A549 treated with CORT108297 at 1 μM for 4 hours (cell line): ENCODE results near the gene TBC1D20. TPM values are rescaled to one million over a fixed set of nuclear protein-coding genes. Genes with fewer than 3 reads are reported as not detected.

Experiments
- total RNA-seq: library from RNA; stranded (reverse); fragments of 200-300 nt; extraction: Qiagen RNA extraction; gene quantifications from 5 replicates; pipeline ENCODE4 v1.2.3, GENCODE V29; 2022

TBC1D20 gene, protein sequence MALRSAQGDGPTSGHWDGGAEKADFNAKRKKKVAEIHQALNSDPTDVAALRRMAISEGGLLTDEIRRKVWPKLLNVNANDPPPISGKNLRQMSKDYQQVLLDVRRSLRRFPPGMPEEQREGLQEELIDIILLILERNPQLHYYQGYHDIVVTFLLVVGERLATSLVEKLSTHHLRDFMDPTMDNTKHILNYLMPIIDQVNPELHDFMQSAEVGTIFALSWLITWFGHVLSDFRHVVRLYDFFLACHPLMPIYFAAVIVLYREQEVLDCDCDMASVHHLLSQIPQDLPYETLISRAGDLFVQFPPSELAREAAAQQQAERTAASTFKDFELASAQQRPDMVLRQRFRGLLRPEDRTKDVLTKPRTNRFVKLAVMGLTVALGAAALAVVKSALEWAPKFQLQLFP
- total RNA-seq, result 31.9 to 35.5 TPM (median 33.0 TPM) in 5 replicates

GRCh38 chr20:462199-462991, at the start of gene TBC1D20:
Gene TBC1D20, minus strand, starts transcription at chr20:462533. Its CDS starts 128 bp downstream, at chr20:462405.

DNA sequence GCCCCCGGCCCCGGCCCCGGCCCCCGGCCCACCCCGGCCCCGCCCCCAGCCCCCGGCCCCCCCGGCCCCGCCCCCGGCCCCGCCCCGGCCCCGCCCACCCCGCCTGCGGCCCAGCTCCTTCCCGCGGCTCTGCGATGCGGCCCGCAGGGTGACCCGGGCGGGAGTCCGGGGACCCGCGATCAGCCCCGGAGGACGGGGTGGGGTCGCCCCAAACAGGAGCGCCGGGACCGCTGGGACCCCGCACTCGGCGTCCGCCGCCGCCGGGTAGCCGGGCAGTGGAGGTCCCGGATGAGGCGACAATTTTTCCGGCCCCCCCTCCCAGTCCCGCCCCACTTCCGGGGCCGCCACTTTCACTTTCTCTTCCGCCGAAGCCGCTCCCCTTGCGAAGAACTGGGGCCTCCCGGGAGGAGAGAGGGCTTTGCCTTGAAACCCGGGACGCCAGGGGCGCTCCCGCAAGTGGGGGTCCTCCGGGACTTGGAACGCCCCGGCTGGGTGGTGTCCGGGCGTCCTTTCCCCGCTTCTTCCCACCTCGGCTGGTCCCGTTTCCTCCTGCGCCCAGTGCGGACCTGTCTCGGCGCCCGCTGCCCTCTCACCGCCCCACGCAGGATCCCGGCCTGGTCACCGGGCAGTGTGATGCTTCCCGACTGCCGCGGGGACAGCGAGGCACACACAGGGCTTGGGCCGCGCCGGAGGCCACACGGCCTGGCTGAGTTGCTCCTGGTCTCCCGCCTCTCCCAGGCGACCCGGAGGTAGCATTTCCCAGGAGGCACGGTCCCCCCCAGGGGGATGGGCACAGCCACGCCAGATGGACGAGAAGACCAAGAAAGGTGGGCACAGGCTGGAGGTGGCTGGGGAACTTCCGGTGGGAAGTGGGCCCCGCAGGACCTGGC, 54.1 kb downstream of the TBC1D20 start, which contains the start of gene RBCK1:
Gene RBCK1 (plus strand): TSS at position 347 of the 890 bp plus-strand sequence. CDS start 459 bp downstream, at position 806.

Other genes with a start within 250 kb of the TBC1D20 start
- gene DEFB129, start 235.3 kb downstream of the TBC1D20 start, total RNA-seq, result not detected in 5 replicates
- gene DEFB132, start 204.8 kb downstream of the TBC1D20 start, total RNA-seq, result not detected in 5 replicates
- gene C20orf96, start 171.8 kb downstream of the TBC1D20 start, total RNA-seq, result 10.4 to 11.9 TPM (median 11.2 TPM) in 5 replicates
- gene ZCCHC3, start 165.0 kb downstream of the TBC1D20 start, total RNA-seq, result 16.6 to 23.7 TPM (median 20.4 TPM) in 5 replicates
- 18.4 to 29.9 TPM (median 29.6 TPM) in 5 replicates for gene SOX12, start 137.0 kb downstream of the TBC1D20 start, total RNA-seq
- gene NRSN2, start 115.4 kb downstream of the TBC1D20 start, total RNA-seq, result 50.4 to 69.1 TPM (median 64.2 TPM) in 5 replicates
- 43.0 to 53.8 TPM (median 50.7 TPM) in 5 replicates for gene TRIB3, start 81.8 kb downstream of the TBC1D20 start, total RNA-seq
- gene RBCK1, start 54.2 kb downstream of the TBC1D20 start, total RNA-seq, result 106 to 148 TPM (median 146 TPM) in 5 replicates
- gene CSNK2A1, start 81.3 kb upstream of the TBC1D20 start, total RNA-seq, result 133 to 156 TPM (median 151 TPM) in 5 replicates
- not detected in 5 replicates for gene TCF15, start 147.8 kb upstream of the TBC1D20 start, total RNA-seq
- gene SRXN1, start 190.7 kb upstream of the TBC1D20 start, total RNA-seq, result 245 to 298 TPM (median 257 TPM) in 5 replicates
- not detected in 5 replicates for gene SCRT2, start 213.3 kb upstream of the TBC1D20 start, total RNA-seq